Activated T-helper 9 cell treated with anti-CD3 and anti-CD28 coated beads, Interleukin-2, amount 50 U/mL, for 16 hours (primary cell): Measurements from ENCODE around the gene UXS1.

Experiments
- DNase-seq: peaks from one replicate; pipeline ENCODE4 v3.0.0-alpha.2; 2020; ENCODE audit warnings: low read depth

Gene UXS1

GRCh38 chr2:106189325-106189724 is 4.8 kb downstream of the UXS1 start:
- DNase-seq: no peak

- DNase-seq: no peak
Measured at GRCh38 chr2:106187273-106187891, 6.7 kb downstream of the UXS1 start.

GRCh38 chr2:106185475-106186184 is 8.5 kb downstream of the UXS1 start:
- DNase-seq: no peak

GRCh38 chr2:106184857-106185256 is 9.2 kb downstream of the UXS1 start:
- DNase-seq: no peak

- no peak for DNase-seq
Measured at GRCh38 chr2:106184394-106184793, 9.7 kb downstream of the UXS1 start.

- no peak for DNase-seq
Measured at GRCh38 chr2:106183101-106183696, 10.9 kb downstream of the UXS1 start.

GRCh38 chr2:106181064-106181463 is 13.0 kb downstream of the UXS1 start:
- DNase-seq: no peak

GRCh38 chr2:106180602-106181001 is 13.5 kb downstream of the UXS1 start:
- no peak for DNase-seq

GRCh38 chr2:106178716-106179115 is 15.4 kb downstream of the UXS1 start:
- DNase-seq: no peak

GRCh38 chr2:106177581-106177980 is 16.5 kb downstream of the UXS1 start:
- DNase-seq: no peak

GRCh38 chr2:106176446-106177099 is 17.5 kb downstream of the UXS1 start:
- DNase-seq: no peak

- no peak for DNase-seq
Measured at GRCh38 chr2:106175086-106175850, 18.8 kb downstream of the UXS1 start.

- DNase-seq: no peak
Measured at GRCh38 chr2:106174056-106174455, 20.0 kb downstream of the UXS1 start.

GRCh38 chr2:106172649-106173048 is 21.5 kb downstream of the UXS1 start:
- DNase-seq: no peak

GRCh38 chr2:106168657-106169056 is 25.4 kb downstream of the UXS1 start:
- DNase-seq: no peak

GRCh38 chr2:106167067-106167466 is 27.0 kb downstream of the UXS1 start:
- DNase-seq: no peak

GRCh38 chr2:106165561-106165960 is 28.5 kb downstream of the UXS1 start:
- no peak for DNase-seq

GRCh38 chr2:106165029-106165428 is 29.1 kb downstream of the UXS1 start:
- no peak for DNase-seq

GRCh38 chr2:106163948-106164545 is 30.1 kb downstream of the UXS1 start:
- DNase-seq: no peak

GRCh38 chr2:106161938-106162820 is 31.9 kb downstream of the UXS1 start:
- DNase-seq: no peak

GRCh38 chr2:106161341-106161740 is 32.8 kb downstream of the UXS1 start:
- DNase-seq: no peak
